IMR-90 (cell line): ENCODE measurements around the gene IL22. TPM values are rescaled to one million over a fixed set of nuclear protein-coding genes. Genes with fewer than 3 reads are reported as not detected.

Experiments used
- ATAC-seq: fragments of 200-7000 bp; cut with Tn5 transposase; 2 replicates; pipeline ENCODE4 v1.9.1; 2020; ENCODE audit warnings: low read depth, mild to moderate bottlenecking, moderate library complexity
- BruUV-seq: library from RNA; stranded (reverse); fragments of 400-500 nt; replicated peaks from 2 replicates; lab custom pipeline; 2021; lab: Mats Ljungman, UMichigan
- CTCF ChIA-PET: fragments of 300-600 bp; formaldehyde crosslinking; extraction: SDS; loops from one replicate; lab custom pipeline; 2021; ENCODE audit warnings: antibody characterized with exemption; lab: Yijun Ruan, JAX
- POLR2A ChIA-PET: fragments of 300-600 bp; sonication (Branson Sonifier 250); formaldehyde crosslinking; loops from one replicate; lab custom pipeline; 2022; ENCODE audit warnings: antibody characterized with exemption; ENCODE audit not compliant: unreplicated experiment; lab: Charles Lee
- DNase-seq: peaks from one replicate; pipeline ENCODE4 v3.0.0; 2013
- H2AFZ ChIP-seq: replicated peaks from 2 replicates; pipeline ENCODE3; 2013; ENCODE audit warnings: low read length, mild to moderate bottlenecking; ENCODE audit not compliant: poor library complexity
- H2AK5ac ChIP-seq: 2 replicates; pipeline ENCODE4 v1.6.1; 2013; ENCODE audit warnings: low read depth, low read length, inconsistent platforms
- H2AK9ac ChIP-seq: replicated peaks from 2 replicates; pipeline ENCODE3; 2013; ENCODE audit warnings: mild to moderate bottlenecking, low read depth, low read length, moderate library complexity; ENCODE audit not compliant: poor library complexity
- H2BK120ac ChIP-seq: 2 replicates; pipeline ENCODE4 v1.6.1; 2013; ENCODE audit warnings: low read depth, low read length, inconsistent platforms
- H2BK15ac ChIP-seq: 3 replicates; pipeline ENCODE4 v1.6.1; 2013; ENCODE audit warnings: low read depth, low read length, inconsistent platforms
- H2BK20ac ChIP-seq: 2 replicates; pipeline ENCODE4 v1.6.1; 2013; ENCODE audit warnings: low read depth, mild to moderate bottlenecking, inconsistent platforms, low read length, moderate library complexity
- H2BK5ac ChIP-seq: 2 replicates; pipeline ENCODE4 v1.6.1; 2013; ENCODE audit warnings: mild to moderate bottlenecking, low read depth, low read length, inconsistent platforms; ENCODE audit not compliant: poor library complexity, severe bottlenecking
- H3K14ac ChIP-seq: replicated peaks from 2 replicates; pipeline ENCODE4 v1.6.1; 2013; ENCODE audit warnings: low read depth, low read length, inconsistent platforms
- H3K18ac ChIP-seq: 2 replicates; pipeline ENCODE4 v1.6.1; 2013; ENCODE audit warnings: low read depth, low read length, control low read depth
- H3K23ac ChIP-seq: 2 replicates; pipeline ENCODE4 v1.6.1; 2013; ENCODE audit warnings: low read depth, low read length, inconsistent platforms
- H3K27ac ChIP-seq: 2 replicates; pipeline ENCODE4 v1.5.1; 2013; ENCODE audit warnings: mild to moderate bottlenecking, control low read depth, low read length; ENCODE audit not compliant: insufficient read depth
- H3K27me3 ChIP-seq: 2 replicates; pipeline ENCODE4 v1.6.1; 2013; ENCODE audit warnings: low read length; ENCODE audit not compliant: control insufficient read depth, insufficient read depth
- H3K36me3 ChIP-seq: 2 replicates; pipeline ENCODE4 v1.6.1; 2013; ENCODE audit warnings: low read length, mixed read lengths; ENCODE audit not compliant: control insufficient read depth, insufficient read depth
- H3K4ac ChIP-seq: 2 replicates; pipeline ENCODE4 v1.6.1; 2013; ENCODE audit warnings: low read depth, low read length, inconsistent platforms
- H3K4me1 ChIP-seq: 2 replicates; pipeline ENCODE4 v1.6.1; 2013; ENCODE audit warnings: low read length, mixed read lengths; ENCODE audit not compliant: control insufficient read depth, insufficient read depth
- H3K4me2 ChIP-seq: 2 replicates; pipeline ENCODE4 v1.6.1; 2013; ENCODE audit warnings: low read depth, mild to moderate bottlenecking, control low read depth, low read length, moderate library complexity
- H3K4me3 ChIP-seq: 2 replicates; pipeline ENCODE4 v1.5.1; 2013; ENCODE audit warnings: low read depth, mild to moderate bottlenecking, control low read depth, low read length, moderate library complexity; ENCODE audit not compliant: insufficient read depth
- H3K56ac ChIP-seq: 2 replicates; pipeline ENCODE4 v1.6.1; 2013; ENCODE audit warnings: low read length, inconsistent platforms; ENCODE audit not compliant: insufficient read depth; ENCODE audit errors: extremely low read depth
- H3K79me1 ChIP-seq, 2 experiments: 2 replicates each; pipeline ENCODE4 v1.6.1; 2013; ENCODE audit warnings: low read length in 2 of 2, inconsistent platforms in 1 of 2, low read depth in 1 of 2
- H3K9ac ChIP-seq: 2 replicates; pipeline ENCODE4 v1.6.1; 2013; ENCODE audit warnings: low read depth, low read length, control low read depth
- H3K9me1 ChIP-seq: 2 replicates; pipeline ENCODE4 v1.6.1; 2013; ENCODE audit warnings: low read length, inconsistent platforms; ENCODE audit not compliant: insufficient read depth
- H3K9me3 ChIP-seq: 2 replicates; pipeline ENCODE4 v1.6.1; 2013; ENCODE audit warnings: low read length; ENCODE audit not compliant: control insufficient read depth, insufficient read depth
- H4K20me1 ChIP-seq: 2 replicates; pipeline ENCODE4 v1.6.1; 2013; ENCODE audit warnings: low read length, inconsistent platforms; ENCODE audit not compliant: insufficient read depth
- H4K5ac ChIP-seq: 2 replicates; pipeline ENCODE4 v1.6.1; 2013; ENCODE audit warnings: mild to moderate bottlenecking, low read depth, low read length, control low read depth
- H4K8ac ChIP-seq, 2 experiments: 2 replicates each; pipeline ENCODE4 v1.6.1; 2013; ENCODE audit warnings: low read depth in 2 of 2, low read length in 2 of 2, control low read depth in 1 of 2, inconsistent platforms in 1 of 2
- H4K91ac ChIP-seq: 2 replicates; pipeline ENCODE4 v1.6.1; 2013; ENCODE audit warnings: low read depth, low read length, inconsistent platforms; ENCODE audit not compliant: insufficient read depth
- BHLHE40 ChIP-seq: fragments of 150-350 bp; IDR thresholded peaks from 2 replicates; pipeline ENCODE4 v1.6.1; 2016; ENCODE audit warnings: mild to moderate bottlenecking, low read depth, low read length
- CEBPB ChIP-seq: IDR thresholded peaks from 2 replicates; pipeline ENCODE4 v1.6.1; 2012; ENCODE audit warnings: low read depth, low read length, improper control_type of control experiment
- CHD1 ChIP-seq: IDR thresholded peaks from 2 replicates; pipeline ENCODE4 v1.6.1; 2012; ENCODE audit warnings: low read depth, low read length, improper control_type of control experiment
- MAFK ChIP-seq: IDR thresholded peaks from 2 replicates; pipeline ENCODE4 v1.6.1; 2012; ENCODE audit warnings: low read depth, low read length, improper control_type of control experiment
- MAZ ChIP-seq: IDR thresholded peaks from 2 replicates; pipeline ENCODE4 v1.6.1; 2012; ENCODE audit warnings: low read depth, mild to moderate bottlenecking, low read length, improper control_type of control experiment, moderate library complexity, borderline replicate concordance
- RFX5 ChIP-seq: IDR thresholded peaks from 2 replicates; pipeline ENCODE4 v1.8.0; 2012; ENCODE audit warnings: low read depth, mild to moderate bottlenecking, low read length, moderate library complexity
- WGBS, 2 experiments: methylation state at CpG; one replicate each; pipeline versions ENCODE4 v1.1.5 to v1.1.7; 2013; ENCODE audit warnings: missing lambda C conversion rate in 2 of 2; ENCODE audit not compliant: insufficient read length in 1 of 2; ENCODE audit errors: extremely low coverage in 2 of 2; 5-methylcytosine and 5-hydroxymethylcytosine counted together
- dilution Hi-C: fragments of 300-500 bp; cut with HindIII; formaldehyde crosslinking; loops from one replicate; pipeline ENCODE4 v1.14.3; 2018; ENCODE audit warnings: low sequenced_read_pairs; ENCODE audit not compliant: unreplicated experiment
- in situ Hi-C: fragments of 300-500 bp; cut with MboI; formaldehyde crosslinking; loops from 3 replicates; pipeline ENCODE4 v1.14.3; 2019; ENCODE audit warnings: low sequenced_read_pairs, inconsistent platforms, mixed read lengths
- intact Hi-C: fragments of 100-400 bp; cut with micrococcal nuclease; formaldehyde crosslinking; loops from 2 replicates; pipeline ENCODE4 v1.10.0; 2022
- polyA plus RNA-seq, 3 experiments: library from polyadenylated mRNA; depleted of rRNA; stranded (reverse); fragments of >200 nt; gene quantifications; 2 replicates each; pipeline ENCODE4 v1.2.3, GENCODE V29; 2012; ENCODE audit warnings: low replicate concordance in 1 of 3
- total RNA-seq: library from RNA; depleted of rRNA; stranded (reverse); fragments of >200 nt; gene quantifications from 2 replicates; pipeline ENCODE4 v1.2.3, GENCODE V29; 2012
- TF ChIP-seq, protein P1 (sequence below): fragments of 150-350 bp; IDR thresholded peaks from 2 replicates; pipeline ENCODE4 v1.6.1; 2016; ENCODE audit warnings: low read depth, mild to moderate bottlenecking, low read length, moderate library complexity, borderline replicate concordance

IL22 gene
- total and polyA plus RNA-seq, 2 of the 4 experiments (the other 2 are of a cell fraction) = not detected

DNA sequence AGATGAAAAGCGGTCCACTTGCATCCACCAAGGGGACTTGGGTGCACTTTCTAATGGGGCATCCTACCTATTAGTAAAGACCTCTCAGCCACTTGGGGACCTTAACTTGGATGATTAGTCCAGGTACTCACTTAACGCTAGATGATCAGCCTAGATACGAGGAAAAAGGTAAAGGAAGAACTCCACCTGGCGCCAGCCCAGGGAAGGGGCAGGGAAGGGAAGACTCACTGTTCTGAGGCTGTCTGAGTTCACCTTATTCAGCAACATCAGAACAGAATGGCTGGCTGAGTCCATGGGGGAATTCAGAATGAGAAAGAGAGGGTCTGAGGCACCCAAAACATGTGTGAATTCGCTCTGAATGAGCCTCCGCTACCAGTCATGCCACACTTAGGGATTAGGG, 7.1 kb downstream of the IL22 start:
- H2BK20ac ChIP-seq = no peak overlapping the region
- WGBS, 2 experiments = no CpG with 5 or more reads among the region's 6 CpGs
- no peak overlapping the region for H3K23ac ChIP-seq
- H3K4ac ChIP-seq = no peak overlapping the region
- H2AFZ ChIP-seq = no peak overlapping the region
- H4K5ac ChIP-seq = no peak overlapping the region
- no peaks in the 10 kb centered on the region for H3K79me1 ChIP-seq
- no peak overlapping the region for H3K14ac ChIP-seq
- no peak overlapping the region for H2AK9ac ChIP-seq
- no peak overlapping the region for H4K91ac ChIP-seq
- peak overlapping the region; percentile 2; the same call in 1 of the 2 replicates for H3K27ac ChIP-seq
- no peak overlapping the region for H3K4me2 ChIP-seq
- no peaks in the 10 kb centered on the region for H3K9me1 ChIP-seq
- in situ Hi-C loops (no loop called here), intact Hi-C loops (no loop called here), dilution Hi-C loops (no loop called here)
- H2BK120ac ChIP-seq = no peak overlapping the region
- H3K9ac ChIP-seq = no peak overlapping the region
- H2BK5ac ChIP-seq = no peak overlapping the region
- no TSS peak for BruUV-seq
- no peak for ATAC-seq
- TF ChIP-seq CHD1 (no peak), MAZ (no peak), BHLHE40 (no peak), CEBPB (no peak), MAFK (no peak), RFX5 (no peak)
- TF ChIP-seq, protein P1, sequence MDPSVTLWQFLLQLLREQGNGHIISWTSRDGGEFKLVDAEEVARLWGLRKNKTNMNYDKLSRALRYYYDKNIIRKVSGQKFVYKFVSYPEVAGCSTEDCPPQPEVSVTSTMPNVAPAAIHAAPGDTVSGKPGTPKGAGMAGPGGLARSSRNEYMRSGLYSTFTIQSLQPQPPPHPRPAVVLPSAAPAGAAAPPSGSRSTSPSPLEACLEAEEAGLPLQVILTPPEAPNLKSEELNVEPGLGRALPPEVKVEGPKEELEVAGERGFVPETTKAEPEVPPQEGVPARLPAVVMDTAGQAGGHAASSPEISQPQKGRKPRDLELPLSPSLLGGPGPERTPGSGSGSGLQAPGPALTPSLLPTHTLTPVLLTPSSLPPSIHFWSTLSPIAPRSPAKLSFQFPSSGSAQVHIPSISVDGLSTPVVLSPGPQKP = no peak
- POLR2A ChIA-PET = no interaction called here
- H4K8ac ChIP-seq = no peak overlapping the region
- H3K4me3 ChIP-seq = no peak overlapping the region
- no peak overlapping the region for H2BK15ac ChIP-seq
- no peak overlapping the region; the same call in 1 of the 2 replicates for H3K18ac ChIP-seq
- no peak for DNase-seq
- no peaks in the 10 kb centered on the region for H3K9me3 ChIP-seq
- no peaks in the 10 kb centered on the region for H4K20me1 ChIP-seq
- H3K4me1 ChIP-seq = peaks cover 1% of the 10 kb centered on the region; the same call in 1 of the 2 replicates
- H3K56ac ChIP-seq = no peak overlapping the region
- H3K36me3 ChIP-seq = no peaks in the 10 kb centered on the region
- peak overlapping the region; percentile 14; the same call in 1 of the 2 replicates for H2AK5ac ChIP-seq
- H3K27me3 ChIP-seq = peaks cover 5% of the 10 kb centered on the region; the same call in 1 of the 2 replicates
- CTCF ChIA-PET = no interaction called here
